HepG2 (cell line): ENCODE data around the gene CKB. TPM values are rescaled to one million over a fixed set of nuclear protein-coding genes. Genes with fewer than 3 reads are reported as not detected.
A peak's percentile ranks its signal among the peaks of the same experiment; 100 is the strongest.

Source experiments
- ATAC-seq: fragments of 200-7000 bp; cut with Tn5 transposase; 3 replicates; pipeline ENCODE4 v1.9.1; 2020; ENCODE audit warnings: mild to moderate bottlenecking, moderate library complexity
- BruUV-seq: library from RNA; stranded (reverse); fragments of 400-500 nt; replicated peaks from 2 replicates; lab custom pipeline; 2021; lab: Mats Ljungman, UMichigan
- CTCF ChIA-PET: fragments of 300-600 bp; formaldehyde crosslinking; extraction: SDS; loops from one replicate; lab custom pipeline; 2021; ENCODE audit warnings: low total read pairs, inconsistent platforms, low intra/inter-chr PET ratio; lab: Yijun Ruan, JAX
- POLR2A ChIA-PET: fragments of 350-600 bp; sonication (Branson Sonifier 250); formaldehyde crosslinking; loops from one replicate; lab custom pipeline; 2020; ENCODE audit warnings: antibody characterized with exemption, inconsistent platforms; lab: Yijun Ruan, JAX
- DNase-seq: peaks from one replicate; pipeline ENCODE4 v3.0.0-alpha.2; 2015; ENCODE audit warnings: low spot score
- FAIRE-seq: peaks from 3 replicates; lab custom pipeline; 2011; peaks lifted over from hg19 to GRCh38; lab: Jason Lieb, UNC
- H2AFZ ChIP-seq: one replicate; pipeline ENCODE4 v1.6.1; 2011; ENCODE audit warnings: low read length, inconsistent platforms
- H3K27ac ChIP-seq: fragments of 300-600 bp; 3 replicates; pipeline ENCODE4 v1.8.0; 2011; ENCODE audit warnings: mixed run types, mild to moderate bottlenecking, mixed read lengths, low read length, inconsistent platforms; ENCODE audit not compliant: insufficient read depth; ENCODE audit errors: extremely low read length
- H3K27me3 ChIP-seq, 2 experiments: fragments of 200-600 bp in 1 of 2; 2 replicates in 1 of 2; 3 replicates in 1 of 2; pipeline versions ENCODE4 v1.6.0 to v1.8.0; 2011; ENCODE audit warnings: low read length in 2 of 2, mild to moderate bottlenecking in 2 of 2, moderate library complexity in 2 of 2, inconsistent platforms in 1 of 2; ENCODE audit not compliant: insufficient read depth in 2 of 2, control insufficient read depth in 1 of 2
- H3K36me3 ChIP-seq, 2 experiments: fragments of 200-600 bp in 1 of 2; replicated peaks in 1 of 2; 2 replicates in 1 of 2; 3 replicates in 1 of 2; pipeline versions ENCODE4 v1.5.1 to v1.8.0; 2011; ENCODE audit warnings: low read length in 2 of 2, inconsistent platforms in 1 of 2; ENCODE audit not compliant: insufficient read depth in 2 of 2, control insufficient read depth in 1 of 2
- H3K4me1 ChIP-seq: 2 replicates; pipeline ENCODE4 v1.5.1; 2012; ENCODE audit warnings: low read length, inconsistent platforms; ENCODE audit not compliant: insufficient read depth
- H3K4me2 ChIP-seq: 2 replicates; pipeline ENCODE4 v1.6.0; 2011; ENCODE audit warnings: low read depth, low read length, inconsistent platforms
- H3K4me3 ChIP-seq, 3 experiments: fragments of 200-600 bp in 1 of 3; sonication (generic), shearing (Covaris generic) in 1 of 3; replicated peaks in 1 of 3; 2 replicates each; pipeline ENCODE4 v1.5.1; 2011 to 2016; ENCODE audit warnings: low read length in 3 of 3, inconsistent platforms in 2 of 3, low read depth in 2 of 3, mild to moderate bottlenecking in 2 of 3, control low read depth in 1 of 3, mixed read lengths in 1 of 3; ENCODE audit not compliant: insufficient read depth in 1 of 3
- H3K79me2 ChIP-seq: one replicate; pipeline ENCODE4 v1.6.1; 2011; ENCODE audit warnings: low read length, inconsistent platforms; ENCODE audit not compliant: insufficient read depth
- H3K9ac ChIP-seq: 2 replicates; pipeline ENCODE4 v1.6.0; 2011; ENCODE audit warnings: mild to moderate bottlenecking, low read depth, low read length, inconsistent platforms; ENCODE audit not compliant: insufficient read depth
- H3K9me3 ChIP-seq: 2 replicates; pipeline ENCODE4 v1.5.1; 2012; ENCODE audit warnings: mild to moderate bottlenecking, low read length
- H4K20me1 ChIP-seq: 2 replicates; pipeline ENCODE4 v1.6.0; 2011; ENCODE audit warnings: inconsistent platforms, mild to moderate bottlenecking, low read length, moderate library complexity; ENCODE audit not compliant: insufficient read depth
- AGO2 ChIP-seq: fragments of 200-400 bp; formaldehyde crosslinking; optimal IDR thresholded peaks from 2 replicates; pipeline ENCODE3; 2017; ENCODE audit warnings: mild to moderate bottlenecking, low read depth, low read length, moderate library complexity
- ATAD3A ChIP-seq: sonication (generic); formaldehyde crosslinking; IDR thresholded peaks from 2 replicates; pipeline ENCODE4 v1.4.0; 2020; ENCODE audit warnings: missing genetic modification reagents
- ATF7 ChIP-seq, 2 experiments: fragments of 450-650 bp in 1 of 2; sonication (generic) in 1 of 2; formaldehyde crosslinking in 1 of 2; IDR thresholded peaks; 2 replicates each; pipeline versions ENCODE4 v1.4.0 to v1.6.1; 2016 to 2020; ENCODE audit warnings: antibody characterized with exemption in 1 of 2, mild to moderate bottlenecking in 1 of 2, missing genetic modification reagents in 1 of 2
- CREB1 ChIP-seq, 2 experiments: fragments of 450-650 bp in 1 of 2; IDR thresholded peaks; 2 replicates each; pipeline ENCODE4 v1.6.1; 2016 to 2017; ENCODE audit warnings: control low read depth in 1 of 2, mild to moderate bottlenecking in 1 of 2, missing compliant biosample characterization in 1 of 2, missing genetic modification characterization in 1 of 2
- GABPB1 ChIP-seq: IDR thresholded peaks from 2 replicates; pipeline ENCODE4 v1.6.1; 2016; ENCODE audit warnings: mild to moderate bottlenecking, missing genetic modification reagents, moderate library complexity, missing compliant biosample characterization
- IKZF1 ChIP-seq: fragments of 450-650 bp; IDR thresholded peaks from 2 replicates; pipeline ENCODE4 v1.7.1; 2016
- KDM3A ChIP-seq: IDR thresholded peaks from 2 replicates; pipeline ENCODE4 v1.6.1; 2018; ENCODE audit warnings: low read depth, missing compliant biosample characterization
- MYC ChIP-seq: sonication (generic); formaldehyde crosslinking; IDR thresholded peaks from 2 replicates; pipeline ENCODE4 v1.9.0; 2021; ENCODE audit warnings: missing genetic modification reagents, borderline replicate concordance
- NFKB2 ChIP-seq: sonication (generic); formaldehyde crosslinking; IDR thresholded peaks from 2 replicates; pipeline ENCODE4 v1.4.0; 2020; ENCODE audit warnings: missing genetic modification reagents, borderline replicate concordance
- NR2F6 ChIP-seq, 2 experiments: IDR thresholded peaks; 2 replicates each; pipeline ENCODE4 v1.6.1; 2016; ENCODE audit warnings: antibody characterized with exemption in 1 of 2, mild to moderate bottlenecking in 1 of 2
- SAP130 ChIP-seq: IDR thresholded peaks from 2 replicates; pipeline ENCODE4 v1.6.1; 2016; ENCODE audit warnings: low read depth
- ZBTB38 ChIP-seq: sonication (generic); formaldehyde crosslinking; IDR thresholded peaks from 2 replicates; pipeline ENCODE4 v1.5.1; 2020; ENCODE audit warnings: mild to moderate bottlenecking, missing genetic modification reagents
- ZBTB7A ChIP-seq: sonication (generic); formaldehyde crosslinking; IDR thresholded peaks from 2 replicates; pipeline ENCODE4 v1.8.0; 2022; ENCODE audit warnings: mild to moderate bottlenecking, missing genetic modification reagents
- ZFP62 ChIP-seq: sonication (generic); formaldehyde crosslinking; IDR thresholded peaks from 2 replicates; pipeline ENCODE4 v1.4.0; 2020; ENCODE audit warnings: missing genetic modification reagents
- ZFP82 ChIP-seq: sonication (generic); formaldehyde crosslinking; IDR thresholded peaks from 2 replicates; pipeline ENCODE4 v1.5.1; 2020; ENCODE audit warnings: mild to moderate bottlenecking, missing genetic modification reagents, borderline replicate concordance
- ZFX ChIP-seq: sonication (generic); formaldehyde crosslinking; IDR thresholded peaks from 2 replicates; pipeline ENCODE4 v1.4.0; 2020; ENCODE audit warnings: mild to moderate bottlenecking, low read depth, missing genetic modification reagents, moderate library complexity
- ZNF337 ChIP-seq: sonication (generic); formaldehyde crosslinking; IDR thresholded peaks from 2 replicates; pipeline ENCODE4 v1.5.1; 2020; ENCODE audit warnings: missing genetic modification reagents, low read depth, mild to moderate bottlenecking, borderline replicate concordance
- ZNF343 ChIP-seq: sonication (generic); formaldehyde crosslinking; IDR thresholded peaks from 2 replicates; pipeline ENCODE4 v1.4.0; 2020; ENCODE audit warnings: mild to moderate bottlenecking, missing genetic modification reagents
- ZNF672 ChIP-seq: sonication (generic); formaldehyde crosslinking; IDR thresholded peaks from 2 replicates; pipeline ENCODE4 v1.8.1; 2022; ENCODE audit warnings: missing genetic modification reagents
- WGBS: methylation state at CpG from one replicate; pipeline ENCODE4 v1.1.6; 2017; ENCODE audit warnings: low lambda C conversion rate; 5-methylcytosine and 5-hydroxymethylcytosine counted together
- in situ Hi-C: cut with HindIII; loops from 2 replicates; pipeline ENCODE4 v1.10.0; 2017; ENCODE audit warnings: low pct_unique_long_range_greater_than_20kb; ENCODE audit not compliant: extremely low pct_ligation_motif_present
- intact Hi-C: fragments of 100-400 bp; cut with micrococcal nuclease; formaldehyde crosslinking; loops from one replicate; pipeline ENCODE4 v1.10.0; 2022; ENCODE audit not compliant: unreplicated experiment
- polyA plus RNA-seq, 8 experiments: library from polyadenylated mRNA; depleted of rRNA in 3 of 8; stranded (reverse) in 7 of 8; unstranded in 1 of 8; fragments of >200 nt; fragmentation: Illumina TruSeq in 4 of 8; extraction: Trizol in 4 of 8; gene quantifications; 2 replicates each; pipeline versions ENCODE4 v1.2.1 to v1.2.3, GENCODE V29; 2011 to 2016; ENCODE audit warnings: low read depth in 4 of 8, missing spikeins in 1 of 8, mixed read lengths in 1 of 8; ENCODE audit not compliant: insufficient read depth in 1 of 8
- total RNA-seq, 5 experiments: library from RNA; depleted of rRNA; stranded (reverse); fragments of >200 nt; fragmentation: Illumina TruSeq; extraction: Trizol; gene quantifications; 2 replicates each; pipeline ENCODE4 v1.2.3, GENCODE V29; 2016; ENCODE audit warnings: low read depth in 1 of 5
- TF ChIP-seq, protein P1 (sequence below): IDR thresholded peaks from 2 replicates; pipeline ENCODE4 v1.6.1; 2016; ENCODE audit warnings: missing compliant biosample characterization, missing genetic modification reagents, borderline replicate concordance
- TF ChIP-seq, protein P2 (sequence below): sonication (generic); formaldehyde crosslinking; IDR thresholded peaks from 2 replicates; pipeline ENCODE4 v1.4.0; 2020; ENCODE audit warnings: mild to moderate bottlenecking, missing genetic modification reagents
- TF ChIP-seq, protein P3 (sequence below): IDR thresholded peaks from 2 replicates; pipeline ENCODE4 v1.6.1; 2012; ENCODE audit warnings: inconsistent platforms

Gene CKB
- total and polyA plus RNA-seq, 2 of the 13 experiments (the other 11 are each of a cell fraction or from before 2014, with no cell fraction given) = 82.3 to 217 TPM

- Histone ChIP-seq H3K4me1 (peaks cover 66% of the 10 kb centered on the region), H3K9ac (peak overlapping the region; percentile 73), H4K20me1 (no peaks in the 10 kb centered on the region), H3K27me3 (no peaks in the 10 kb centered on the region), H3K4me3 (peak overlapping the region; percentile 68 to 81 (median 70); a peak in 5 of 6 replicates), H3K36me3 (peaks cover 0 to 10% of the 10 kb centered on the region in 2 experiments; a peak in 3 of 5 replicates), H3K27ac (peak overlapping the region; percentile 39), H3K79me2 (peaks cover 4% of the 10 kb centered on the region), H3K9me3 (no peaks in the 10 kb centered on the region), H3K4me2 (peak overlapping the region; percentile 85), H2AFZ (no peak overlapping the region)
- in situ Hi-C loops (no loop called here), intact Hi-C loops (no loop called here)
- POLR2A ChIA-PET = interaction anchor here (1.1 to 1.5 kb wide), 3 partner anchors 14 to 28 kb away, joined by 4 to 9 read pairs (median 6); no protein-coding TSS in a partner anchor
- 8% methylated on average over 18 of the region's 74 CpGs for WGBS
- ATAC-seq = no peak
- no peak for FAIRE-seq
- DNase-seq = no peak
- TSS peak; percentile 56 for BruUV-seq
- CTCF ChIA-PET = no interaction called here
- no peak for TF ChIP-seq IKZF1
- peak; percentile 73 for TF ChIP-seq ATF7 (IDR thresholded peaks at IDR 0.05)
- no peak; the same call in 1 of the 2 replicates for TF ChIP-seq ATF7 (CRISPR knock-in tag; IDR thresholded peaks at IDR 0.05)
- TF ChIP-seq SAP130 (CRISPR knock-in tag) = 0 out of 2 replicates have a peak, but pooled peaks have one; percentile 21
- TF ChIP-seq ZBTB7A (CRISPR knock-in tag) = 0 out of 2 replicates have a peak, but pooled peaks have one; percentile 17
- TF ChIP-seq NFKB2 (CRISPR knock-in tag) = peak; percentile 53; the same call in 1 of the 2 replicates
- TF ChIP-seq NR2F6 (IDR thresholded peaks at IDR 0.05) = no peak
- 0 out of 2 replicates have a peak, but pooled peaks have one; percentile 18 for TF ChIP-seq NR2F6 (CRISPR knock-in tag; IDR thresholded peaks at IDR 0.05)
- no peak for TF ChIP-seq ATAD3A (CRISPR knock-in tag)
- peak; percentile 29; the same call in 1 of the 2 replicates for TF ChIP-seq ZFX
- TF ChIP-seq, protein P1, sequence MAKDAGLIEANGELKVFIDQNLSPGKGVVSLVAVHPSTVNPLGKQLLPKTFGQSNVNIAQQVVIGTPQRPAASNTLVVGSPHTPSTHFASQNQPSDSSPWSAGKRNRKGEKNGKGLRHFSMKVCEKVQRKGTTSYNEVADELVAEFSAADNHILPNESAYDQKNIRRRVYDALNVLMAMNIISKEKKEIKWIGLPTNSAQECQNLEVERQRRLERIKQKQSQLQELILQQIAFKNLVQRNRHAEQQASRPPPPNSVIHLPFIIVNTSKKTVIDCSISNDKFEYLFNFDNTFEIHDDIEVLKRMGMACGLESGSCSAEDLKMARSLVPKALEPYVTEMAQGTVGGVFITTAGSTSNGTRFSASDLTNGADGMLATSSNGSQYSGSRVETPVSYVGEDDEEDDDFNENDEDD (CRISPR knock-in tag) = peak; percentile 51; the same call in 1 of the 2 replicates
- TF ChIP-seq, protein P2, sequence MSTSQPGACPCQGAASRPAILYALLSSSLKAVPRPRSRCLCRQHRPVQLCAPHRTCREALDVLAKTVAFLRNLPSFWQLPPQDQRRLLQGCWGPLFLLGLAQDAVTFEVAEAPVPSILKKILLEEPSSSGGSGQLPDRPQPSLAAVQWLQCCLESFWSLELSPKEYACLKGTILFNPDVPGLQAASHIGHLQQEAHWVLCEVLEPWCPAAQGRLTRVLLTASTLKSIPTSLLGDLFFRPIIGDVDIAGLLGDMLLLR = 0 out of 2 replicates have a peak, but pooled peaks have one; percentile 39
- TF ChIP-seq, protein P3, sequence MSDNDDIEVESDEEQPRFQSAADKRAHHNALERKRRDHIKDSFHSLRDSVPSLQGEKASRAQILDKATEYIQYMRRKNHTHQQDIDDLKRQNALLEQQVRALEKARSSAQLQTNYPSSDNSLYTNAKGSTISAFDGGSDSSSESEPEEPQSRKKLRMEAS = 0 out of 2 replicates have a peak, but pooled peaks have one; percentile 38
- TF ChIP-seq GABPB1 = 0 out of 2 replicates have a peak, but pooled peaks have one; percentile 14
- TF ChIP-seq ZNF672 (CRISPR knock-in tag) = 0 out of 2 replicates have a peak, but pooled peaks have one; percentile 69
- 0 out of 2 replicates have a peak, but pooled peaks have one; percentile 39 for TF ChIP-seq ZNF343
- no peak for TF ChIP-seq ZNF337 (CRISPR knock-in tag)
- TF ChIP-seq ZFP62 (CRISPR knock-in tag) = no peak
- peak; percentile 12; the same call in 1 of the 2 replicates for TF ChIP-seq ZFP82 (CRISPR knock-in tag)
- peak; percentile 49; the same call in 1 of the 2 replicates for TF ChIP-seq MYC (CRISPR knock-in tag)
- no peak for TF ChIP-seq KDM3A
- peak; percentile 95 for TF ChIP-seq CREB1 (IDR thresholded peaks at IDR 0.05)
- TF ChIP-seq CREB1 (CRISPR knock-in tag; IDR thresholded peaks at IDR 0.05) = no peak
- peak; percentile 60 for TF ChIP-seq ZBTB38 (CRISPR knock-in tag)
- peak; percentile 55 for TF ChIP-seq AGO2
Measured at GRCh38 chr14:103521951-103522563, 573 bp downstream of the CKB start.
